GM12872 (cell line): ENCODE data around the gene GXYLT2.

Experiments
- CTCF ChIP-seq: IDR thresholded peaks from 3 replicates; pipeline ENCODE4 v1.5.1; 2011; ENCODE audit warnings: low read depth, mild to moderate bottlenecking, low read length, moderate library complexity; ENCODE audit not compliant: insufficient read depth

GXYLT2 gene

GRCh38 chr3:72957297-72957696 lies 69.5 kb downstream of the GXYLT2 start:
- no peak for TF ChIP-seq CTCF

- TF ChIP-seq CTCF, result no peak
Observed at GRCh38 chr3:72959336-72959735, 71.5 kb downstream of the GXYLT2 start.

GRCh38 chr3:72960812-72961518 lies 73.1 kb downstream of the GXYLT2 start:
- TF ChIP-seq CTCF, result no peak

GRCh38 chr3:72961752-72962151 lies 73.9 kb downstream of the GXYLT2 start:
- no peak for TF ChIP-seq CTCF

- no peak for TF ChIP-seq CTCF
Observed at GRCh38 chr3:72962317-72962716, 74.5 kb downstream of the GXYLT2 start.

GRCh38 chr3:72964633-72965032 lies 76.8 kb downstream of the GXYLT2 start:
- TF ChIP-seq CTCF, result no peak

GRCh38 chr3:72968266-72968664 lies 80.4 kb downstream of the GXYLT2 start:
- no peak for TF ChIP-seq CTCF
